ENCODE data around the gene SYCN. TPM values are rescaled to one million over a fixed set of nuclear protein-coding genes. Genes with fewer than 3 reads are reported as not detected.

The SYCN gene
- total RNA-seq, 1 experiment from 2014 or later: not detected

- peaks cover 24% of the 10 kb centered on the region for H3K4me1 ChIP-seq
- BruUV-seq (replicated peaks): no TSS peak
- no peaks in the 10 kb centered on the region for H3K27me3 Mint-ChIP-seq (ENCODE audit: insufficient read depth, unreplicated experiment)
- H3K27ac Mint-ChIP-seq (ENCODE audit: unreplicated experiment): peak overlapping the region; percentile 68
- H3K4me1 Mint-ChIP-seq (ENCODE audit: low read depth, unreplicated experiment): peaks cover 21% of the 10 kb centered on the region
- ChIA-PET CTCF (interaction anchor here (0.6 kb wide), 2 partner anchors 32 to 201 kb away, joined by 3 read pairs; no protein-coding TSS in a partner anchor), POLR2A (interaction anchor here (0.6 kb wide), 1 partner anchor 238 kb away, joined by 3 read pairs; no protein-coding TSS in a partner anchor)
- H3K4me3 ChIP-seq (ENCODE audit: low read depth, low read length): no peak overlapping the region
- H3K9me3 Mint-ChIP-seq (ENCODE audit: unreplicated experiment): no peaks in the 10 kb centered on the region
- H3K36me3 Mint-ChIP-seq (ENCODE audit: insufficient read depth, unreplicated experiment): peaks cover 47% of the 10 kb centered on the region
- H3K9me3 ChIP-seq: no peaks in the 10 kb centered on the region
- no peaks in the 10 kb centered on the region for H3K27me3 ChIP-seq (replicated peaks; ENCODE audit: control insufficient read depth, insufficient read depth, low read length)
- no peak for TF ChIP-seq CTCF (IDR thresholded peaks at IDR 0.05; ENCODE audit: insufficient read depth in 1 of 2, low read depth in 1 of 2, low read length in 1 of 2, severe bottlenecking in 1 of 2, unreplicated experiment in 1 of 2)
- H3K36me3 ChIP-seq (ENCODE audit: control insufficient read depth, insufficient read depth, low read length): no peaks in the 10 kb centered on the region; the same call in 1 of the 2 replicates
- peak; percentile 64 to 71 for DNase-seq
- intact Hi-C loops (cut with micrococcal nuclease; ENCODE audit: unreplicated experiment): no loop called here
- peak overlapping the region; percentile 42 for H3K4me3 Mint-ChIP-seq (ENCODE audit: unreplicated experiment)
Observed at GRCh38 chr19:39167461-39168257, 36.4 kb downstream of the SYCN start.

- no peaks in the 10 kb centered on the region for H3K36me3 ChIP-seq (ENCODE audit: control insufficient read depth, insufficient read depth, low read length)
- Mint-ChIP-seq H3K36me3 (ENCODE audit: insufficient read depth, unreplicated experiment) (peaks cover 51% of the 10 kb centered on the region), H3K27ac (ENCODE audit: unreplicated experiment) (peak overlapping the region; percentile 68), H3K9me3 (ENCODE audit: unreplicated experiment) (no peaks in the 10 kb centered on the region), H3K27me3 (ENCODE audit: insufficient read depth, unreplicated experiment) (no peaks in the 10 kb centered on the region), H3K4me1 (ENCODE audit: low read depth, unreplicated experiment) (peaks cover 24% of the 10 kb centered on the region), H3K4me3 (ENCODE audit: unreplicated experiment) (peak overlapping the region; percentile 42)
- intact Hi-C loops (cut with micrococcal nuclease; ENCODE audit: unreplicated experiment): no loop called here
- BruUV-seq (replicated peaks): no TSS peak
- ChIA-PET CTCF (interaction anchor here (0.5 to 1.1 kb wide), 3 partner anchors 19 to 124 kb away, joined by 3 to 4 read pairs (median 4); no protein-coding TSS in a partner anchor), POLR2A (no interaction called here)
- H3K4me3 ChIP-seq (ENCODE audit: low read depth, low read length): no peak overlapping the region
- no peaks in the 10 kb centered on the region for H3K9me3 ChIP-seq
- no peaks in the 10 kb centered on the region for H3K27me3 ChIP-seq (replicated peaks; ENCODE audit: control insufficient read depth, insufficient read depth, low read length)
- peak; percentile 16 to 58 for DNase-seq
- peaks cover 24% of the 10 kb centered on the region for H3K4me1 ChIP-seq
- no peak for TF ChIP-seq CTCF (IDR thresholded peaks at IDR 0.05; ENCODE audit: insufficient read depth in 1 of 2, low read depth in 1 of 2, low read length in 1 of 2, severe bottlenecking in 1 of 2, unreplicated experiment in 1 of 2)
Observed at GRCh38 chr19:39166571-39167391, 37.3 kb downstream of the SYCN start.

- no peak for DNase-seq
- Histone ChIP-seq H3K4me3 (ENCODE audit: low read depth, low read length) (no peak overlapping the region), H3K27me3 (replicated peaks; ENCODE audit: control insufficient read depth, insufficient read depth, low read length) (no peaks in the 10 kb centered on the region), H3K36me3 (ENCODE audit: control insufficient read depth, insufficient read depth, low read length) (peaks cover 1% of the 10 kb centered on the region; the same call in 1 of the 2 replicates), H3K9me3 (no peaks in the 10 kb centered on the region), H3K4me1 (peaks cover 24% of the 10 kb centered on the region)
- TF ChIP-seq CTCF (IDR thresholded peaks at IDR 0.05; ENCODE audit: insufficient read depth in 1 of 2, low read depth in 1 of 2, low read length in 1 of 2, severe bottlenecking in 1 of 2, unreplicated experiment in 1 of 2): no peak
- H3K36me3 Mint-ChIP-seq (ENCODE audit: insufficient read depth, unreplicated experiment): peaks cover 51% of the 10 kb centered on the region
- ChIA-PET CTCF (interaction anchor here (0.5 to 1.1 kb wide), 3 partner anchors 18 to 125 kb away, joined by 3 to 4 read pairs (median 4); no protein-coding TSS in a partner anchor), POLR2A (no interaction called here)
- no peak overlapping the region for H3K4me3 Mint-ChIP-seq (ENCODE audit: unreplicated experiment)
- H3K27me3 Mint-ChIP-seq (ENCODE audit: insufficient read depth, unreplicated experiment): no peaks in the 10 kb centered on the region
- no TSS peak for BruUV-seq (replicated peaks)
- H3K4me1 Mint-ChIP-seq (ENCODE audit: low read depth, unreplicated experiment): peaks cover 24% of the 10 kb centered on the region
- no peak overlapping the region for H3K27ac Mint-ChIP-seq (ENCODE audit: unreplicated experiment)
- H3K9me3 Mint-ChIP-seq (ENCODE audit: unreplicated experiment): no peaks in the 10 kb centered on the region
- intact Hi-C loops (cut with micrococcal nuclease; ENCODE audit: unreplicated experiment): no loop called here
Observed at GRCh38 chr19:39165857-39166256, 38.2 kb downstream of the SYCN start.

Measured in Caco-2 (cell line).